ENCODE data around the gene RPL3.

RPL3 gene

DNA sequence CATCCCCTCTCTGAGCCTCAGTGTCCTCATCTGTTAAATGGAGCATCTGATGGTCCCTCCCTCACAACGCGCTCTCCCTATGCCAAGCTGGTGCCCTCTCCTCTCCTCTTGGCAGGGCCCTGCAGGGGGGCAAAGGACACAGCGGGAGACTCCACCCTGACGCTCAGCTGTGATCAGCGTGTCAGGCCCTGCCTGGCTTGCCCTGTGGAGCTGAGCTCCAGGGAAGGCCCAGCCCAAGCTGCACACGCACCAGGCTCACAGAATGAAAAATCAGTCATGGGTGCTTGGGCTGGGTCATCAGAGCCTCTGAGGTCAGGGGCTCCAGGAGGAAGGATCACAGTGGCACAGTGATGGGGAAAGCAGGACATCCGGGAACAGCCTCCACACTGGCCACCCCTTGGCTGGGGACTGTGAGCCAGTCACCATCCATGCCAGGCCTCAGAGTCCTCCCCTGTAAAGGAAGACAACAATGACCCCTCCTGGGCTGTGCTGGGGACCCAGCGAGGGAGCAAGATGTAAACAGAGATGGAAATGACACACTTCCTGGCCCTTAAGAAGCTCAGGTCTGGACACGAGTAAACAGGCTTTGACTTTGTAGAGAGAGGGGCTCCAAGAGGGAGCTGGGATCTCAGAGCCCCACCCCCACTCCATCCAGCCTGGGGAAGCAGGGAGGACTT, 36.6 kb downstream of the RPL3 start:
- no peak for DNase-seq (ENCODE audit: low read depth)

- no peak for DNase-seq (ENCODE audit: low read depth)
Observed at GRCh38 chr22:39281126-39281525, 38.3 kb downstream of the RPL3 start.

DNA sequence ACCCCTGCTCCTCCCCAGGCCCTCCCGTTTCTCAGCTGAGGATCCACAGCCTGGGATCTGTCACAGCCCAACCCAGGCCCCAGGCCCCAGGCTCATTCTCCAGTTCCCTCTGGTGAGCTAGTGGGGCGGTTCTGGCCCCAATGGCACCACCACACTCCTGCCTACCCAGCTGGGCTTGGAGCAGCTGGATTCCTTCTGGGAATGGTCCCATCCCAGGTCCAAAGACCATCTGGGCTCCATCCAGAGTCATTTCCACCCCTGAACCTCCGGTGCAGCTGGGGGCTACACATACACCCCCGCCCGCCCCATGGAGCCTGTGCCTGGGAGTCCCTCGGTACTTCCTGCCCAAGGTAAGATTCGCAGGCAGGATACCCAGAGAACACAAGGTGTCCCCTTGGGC, 39.2 kb downstream of the RPL3 start:
- DNase-seq (ENCODE audit: low read depth): no peak

- no peak for DNase-seq (ENCODE audit: low read depth)
Observed at GRCh38 chr22:39279170-39279850, 40.1 kb downstream of the RPL3 start.

- no peak for DNase-seq (ENCODE audit: low read depth)
Observed at GRCh38 chr22:39278040-39278439, 41.4 kb downstream of the RPL3 start.

DNA sequence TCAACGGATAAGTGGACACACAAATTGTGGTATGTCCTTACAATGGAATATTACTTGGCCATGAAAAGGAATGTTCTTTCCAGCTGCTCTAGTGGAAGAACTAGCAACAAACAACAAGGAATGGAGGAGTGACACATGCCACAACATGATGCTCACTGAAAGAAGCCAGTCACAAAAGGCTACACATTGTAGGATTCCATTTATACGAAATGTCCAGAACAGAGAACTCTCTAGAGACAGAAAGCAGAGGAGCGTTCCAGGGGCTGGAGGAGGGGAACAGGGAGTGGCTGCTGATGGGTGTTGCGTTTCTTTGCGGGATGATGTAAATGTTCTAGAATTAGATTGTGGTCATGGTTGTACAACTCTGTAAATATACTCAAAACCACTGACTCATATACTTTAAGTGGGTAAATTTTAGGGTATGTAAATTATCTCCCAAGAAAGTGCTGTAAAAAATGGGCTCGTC, 42.2 kb downstream of the RPL3 start:
- DNase-seq (ENCODE audit: low read depth): no peak

DNA sequence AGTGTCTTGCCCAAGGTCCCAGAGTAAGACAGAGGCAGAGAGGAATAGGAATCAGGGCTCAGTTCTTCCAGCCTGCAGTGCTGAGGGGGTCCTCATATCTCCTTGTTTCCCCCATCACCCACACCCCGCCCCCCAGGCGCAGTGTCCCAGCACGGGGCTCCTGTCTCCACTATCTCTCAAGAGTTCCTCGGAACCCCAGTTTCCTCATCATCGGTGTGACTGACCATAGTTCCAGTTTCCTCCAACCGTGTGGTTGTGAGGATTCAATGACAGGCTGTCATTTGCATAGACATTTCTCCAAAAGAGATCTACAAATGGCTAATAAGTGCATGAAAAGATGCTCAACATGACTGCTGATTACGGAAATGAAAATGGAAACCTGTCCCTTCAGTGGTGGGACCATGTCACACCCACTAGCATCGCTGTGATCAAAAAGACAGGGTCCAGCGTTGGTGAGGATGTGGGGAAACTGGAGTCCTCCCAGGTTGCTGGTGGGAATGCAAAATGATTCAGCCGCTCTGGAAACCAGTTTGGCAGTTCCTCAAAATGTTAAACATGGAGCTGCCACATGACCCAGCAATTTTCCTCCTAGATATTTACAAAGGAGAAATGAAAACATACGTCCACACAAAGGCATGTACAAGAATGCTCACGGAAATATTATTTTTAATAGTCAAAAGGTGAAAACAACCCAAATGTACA, 42.8 kb downstream of the RPL3 start:
- no peak for DNase-seq (ENCODE audit: low read depth)

DNA sequence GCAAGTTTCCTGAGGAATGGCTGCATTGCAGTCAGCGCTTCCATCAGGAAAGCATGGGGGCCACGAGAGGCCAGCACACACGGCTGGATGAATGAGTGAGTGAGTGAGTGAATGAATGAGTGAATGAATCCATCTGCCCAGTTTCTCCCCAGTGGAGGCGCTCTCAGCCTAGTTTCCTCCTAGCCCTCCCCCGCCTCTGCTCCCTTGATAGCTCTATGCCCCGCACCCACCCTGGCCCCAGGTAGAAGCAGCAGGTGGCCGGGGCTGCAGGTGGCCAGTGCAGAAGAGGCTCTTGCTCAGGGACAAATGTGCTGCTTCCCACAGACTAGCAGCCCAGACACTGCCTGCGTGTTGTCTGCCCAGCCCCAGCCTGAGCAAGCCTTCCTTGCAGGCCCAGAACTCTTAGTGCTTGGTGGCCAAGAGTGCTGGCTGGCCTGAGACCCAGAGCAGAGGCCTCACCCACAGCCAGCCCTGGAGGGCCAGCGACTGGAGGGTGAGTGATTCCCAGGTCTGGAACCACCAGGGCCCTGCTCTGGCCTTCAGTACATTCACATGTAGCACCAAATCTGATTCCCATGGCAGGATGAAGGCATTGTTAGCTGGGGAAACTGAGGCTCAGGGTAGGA, 43.5 kb downstream of the RPL3 start:
- no peak for DNase-seq (ENCODE audit: low read depth)

DNA sequence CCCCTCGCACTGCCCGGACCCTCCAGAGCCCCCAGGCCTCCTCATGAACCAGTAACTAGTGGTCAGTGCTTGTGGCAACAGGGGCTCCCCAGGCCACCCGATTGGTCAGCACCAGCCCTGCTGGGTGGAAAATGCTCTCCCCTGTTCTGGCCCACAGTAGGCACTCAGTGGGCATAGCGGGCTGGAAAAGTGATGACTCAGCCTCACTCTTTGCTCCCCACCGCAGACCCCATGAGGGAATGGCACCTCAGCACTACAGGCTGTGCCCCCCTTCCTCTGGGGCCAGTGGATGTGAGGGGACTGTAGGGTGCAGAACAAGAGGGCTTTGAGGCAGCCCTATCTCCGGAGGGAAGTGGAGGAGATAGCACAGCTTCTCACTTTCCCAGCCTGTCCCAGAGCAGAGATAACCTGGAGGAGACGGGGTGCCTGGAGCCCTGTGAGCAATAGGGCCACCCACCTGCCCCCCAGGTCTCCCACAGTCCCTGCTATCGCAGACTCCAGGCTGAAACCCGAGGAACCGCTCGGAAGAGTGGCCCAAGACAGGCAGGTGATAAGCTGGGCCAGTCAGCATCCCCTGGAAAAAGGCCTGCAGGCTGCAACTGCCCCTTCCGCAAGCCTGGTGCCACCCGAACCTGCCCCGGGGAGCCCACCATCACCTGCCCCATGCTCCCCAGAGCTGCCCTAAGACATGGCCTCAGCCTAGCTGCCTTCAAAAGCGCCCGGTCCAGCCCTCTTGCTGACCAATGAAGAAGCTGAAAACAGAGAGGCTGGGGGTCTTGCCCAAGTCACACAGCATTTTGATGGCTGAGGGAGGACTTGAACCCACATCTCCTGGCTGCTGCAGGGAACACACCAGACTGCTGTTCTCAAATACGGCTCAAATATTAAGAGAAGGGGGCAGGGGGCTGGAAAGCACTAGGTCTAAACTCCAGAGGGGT, 45.2 kb downstream of the RPL3 start:
- no peak for DNase-seq (ENCODE audit: low read depth)

DNA sequence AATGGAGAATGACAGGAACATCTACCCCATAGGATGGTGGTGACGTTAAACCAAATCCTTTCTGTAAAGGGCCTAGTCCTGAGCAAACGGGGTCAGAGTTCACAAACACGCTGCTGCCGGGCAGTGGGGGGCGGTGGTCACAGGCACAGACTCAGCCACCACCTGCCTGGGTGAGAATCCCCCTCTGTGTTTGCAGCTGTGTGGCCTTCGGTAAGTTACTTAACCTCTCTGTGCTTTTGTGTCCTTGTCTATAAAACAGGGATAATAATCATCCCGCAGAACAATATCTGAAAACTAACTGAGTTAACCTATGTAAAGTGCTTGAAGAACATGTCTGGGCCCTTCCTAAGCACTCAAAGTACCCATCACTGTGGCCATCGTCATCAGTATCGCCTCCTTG, 48.6 kb downstream of the RPL3 start:
- no peak for DNase-seq (ENCODE audit: low read depth)

GRCh38 chr22:39270280-39270679, 49.1 kb downstream of the RPL3 start:
- DNase-seq (ENCODE audit: low read depth): no peak

DNA sequence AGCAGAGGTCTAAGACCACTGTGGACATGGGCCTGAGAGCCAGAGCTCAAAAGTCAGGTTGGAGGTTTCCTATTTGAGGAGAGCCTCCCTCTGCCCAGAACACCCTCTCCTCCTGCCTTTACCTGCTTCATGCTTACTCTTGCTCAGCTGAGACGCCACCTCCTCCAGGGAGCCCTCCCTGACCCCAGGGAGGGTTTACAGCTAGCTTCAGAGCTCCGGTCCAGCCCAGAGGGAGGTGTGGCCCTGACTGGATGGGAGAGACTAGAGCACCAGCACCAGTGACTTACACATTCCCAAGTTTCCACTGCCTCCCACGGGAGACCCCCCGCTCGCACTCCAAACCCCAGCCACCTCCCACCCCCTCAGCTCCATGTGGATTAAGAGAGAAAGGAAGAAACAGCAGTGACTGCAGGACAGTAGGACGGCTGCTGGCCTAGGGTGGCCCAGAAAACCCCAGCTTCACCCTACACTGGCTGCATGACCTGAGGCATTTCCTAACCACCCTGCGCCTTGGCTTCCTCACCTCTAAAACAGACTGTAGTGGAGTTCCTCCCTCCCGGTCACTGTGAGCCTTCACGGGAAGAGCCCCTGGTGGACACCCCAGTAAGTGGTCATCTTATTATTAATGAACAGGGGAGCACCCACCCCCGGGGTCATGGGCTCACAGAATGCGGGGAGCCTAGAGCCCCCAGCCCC, 50.2 kb downstream of the RPL3 start:
- no peak for DNase-seq (ENCODE audit: low read depth)

DNA sequence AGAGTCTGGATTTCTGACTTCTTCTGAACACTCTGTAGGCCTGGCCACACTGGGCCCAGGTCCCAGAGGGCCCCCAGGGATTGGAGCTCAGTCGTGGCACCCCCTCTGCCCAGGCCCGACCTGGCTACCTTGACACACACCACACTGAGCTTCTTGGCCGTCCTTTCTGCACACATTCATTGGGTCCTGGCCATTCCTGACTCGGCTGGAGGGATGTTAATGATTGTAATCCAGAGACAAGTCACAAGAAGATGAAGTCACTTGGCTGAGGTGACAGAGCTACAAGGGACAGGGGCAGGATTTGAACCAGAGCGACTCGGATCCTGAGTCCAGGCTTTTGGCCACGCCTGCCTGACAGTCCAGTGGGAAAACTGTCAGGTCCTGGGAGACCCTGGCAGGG, 50.8 kb downstream of the RPL3 start:
- no peak for DNase-seq (ENCODE audit: low read depth)

- DNase-seq (ENCODE audit: low read depth): no peak
Observed at GRCh38 chr22:39267974-39268373, 51.4 kb downstream of the RPL3 start.

DNA sequence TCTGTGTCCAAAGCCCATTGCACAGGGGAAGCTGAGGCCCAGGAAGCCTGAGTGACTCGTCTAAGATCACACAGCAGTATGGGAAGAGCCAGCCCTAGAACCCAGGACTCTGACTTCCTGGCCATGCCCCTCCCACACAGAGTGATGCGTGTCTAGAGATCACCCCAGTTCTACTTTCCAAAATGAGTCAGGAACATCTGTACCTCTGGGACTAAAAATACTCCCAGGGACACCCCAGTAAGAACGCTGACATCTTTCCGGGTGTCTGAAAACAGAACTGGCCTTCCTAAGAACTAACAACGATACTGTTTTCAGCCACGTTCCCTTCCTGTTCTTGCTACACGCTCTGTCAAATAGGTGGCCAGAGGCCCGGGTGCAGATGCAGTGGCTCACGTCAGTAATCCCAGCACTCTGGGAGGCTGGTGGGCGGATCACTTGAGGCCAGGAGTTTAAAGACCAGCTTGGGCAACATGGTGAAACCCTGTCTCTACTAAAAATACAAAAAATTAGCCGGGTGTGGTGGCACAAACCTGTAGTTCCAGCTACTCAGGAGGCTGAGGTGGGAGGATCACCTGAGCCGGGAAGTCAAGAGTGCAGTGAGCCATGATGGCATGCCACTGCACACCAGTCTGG, 52.9 kb downstream of the RPL3 start:
- no peak for DNase-seq (ENCODE audit: low read depth)

DNA sequence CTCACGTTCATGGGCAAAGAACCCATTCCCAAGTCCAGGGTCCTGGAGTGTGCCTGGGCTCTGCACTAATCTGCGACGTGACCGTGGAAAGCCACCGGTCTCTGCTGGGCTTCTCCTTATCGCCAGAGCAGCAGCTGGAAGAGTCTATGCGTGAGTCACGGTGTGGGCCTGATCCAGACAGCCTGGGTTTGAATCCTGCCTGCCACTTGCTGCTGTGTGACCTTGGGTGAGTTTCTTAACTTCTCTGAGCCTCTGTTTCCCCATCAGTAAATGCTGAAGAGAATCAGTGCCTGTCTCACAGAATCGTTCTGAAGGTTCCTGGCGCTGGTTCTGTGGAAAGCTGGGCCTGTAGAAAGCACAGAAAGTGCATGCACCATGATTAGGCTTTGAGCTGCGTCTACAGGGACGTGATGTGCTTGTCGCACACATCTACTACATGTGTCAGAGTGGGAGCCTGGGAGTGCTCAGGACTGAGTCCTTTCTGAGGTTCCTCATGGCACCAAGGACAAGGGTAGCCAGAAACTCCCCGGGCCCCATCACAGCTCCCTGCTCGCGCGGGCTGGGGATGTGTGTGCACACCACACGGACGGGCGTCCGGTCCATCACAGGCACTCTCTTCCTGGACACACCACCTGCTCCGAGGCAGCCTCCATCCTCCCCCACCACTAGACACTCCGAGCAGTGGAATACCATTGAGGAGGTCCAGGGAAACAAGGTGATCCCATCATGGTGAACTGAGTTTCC, 54.1 kb downstream of the RPL3 start:
- DNase-seq (ENCODE audit: low read depth): no peak

GRCh38 chr22:39264349-39265038, 54.9 kb downstream of the RPL3 start:
- no peak for DNase-seq (ENCODE audit: low read depth)

GRCh38 chr22:39263626-39264348, 55.6 kb downstream of the RPL3 start:
- DNase-seq (ENCODE audit: low read depth): no peak
